Karpas-422 (cell line): ENCODE results near the gene INPP5A. TPM values are rescaled to one million over a fixed set of nuclear protein-coding genes. Genes with fewer than 3 reads are reported as not detected.
"Not testable (repeated sequence)": the region's sequence is repeated elsewhere in the genome, so short reads cannot be mapped to it uniquely, and the experiment has no call there.

ENCODE experiments used
- DNase-seq: peaks from one replicate; pipeline ENCODE4 v3.0.0-alpha.2; 2015
- H2AFZ ChIP-seq: fragments of 200-600 bp; sonication (generic); 2 replicates; pipeline ENCODE4 v1.6.1; 2014; ENCODE audit warnings: antibody characterized with exemption, low read length, mixed read lengths
- H3K27ac ChIP-seq: fragments of 200-600 bp; sonication (generic); 2 replicates; pipeline ENCODE4 v1.5.1; 2014; ENCODE audit warnings: mild to moderate bottlenecking, low read length, moderate library complexity
- H3K27me3 ChIP-seq: fragments of 200-600 bp; sonication (generic); 2 replicates; pipeline ENCODE4 v1.6.1; 2014; ENCODE audit warnings: low read length, mixed read lengths
- H3K36me3 ChIP-seq: fragments of 200-600 bp; sonication (generic); 2 replicates; pipeline ENCODE4 v1.6.1; 2014; ENCODE audit warnings: low read length, mixed read lengths; ENCODE audit not compliant: insufficient read depth
- H3K4me1 ChIP-seq: fragments of 200-600 bp; sonication (generic); 2 replicates; pipeline ENCODE4 v1.6.1; 2014; ENCODE audit warnings: mild to moderate bottlenecking, low read length, mixed read lengths
- H3K4me2 ChIP-seq: fragments of 200-600 bp; sonication (generic); 2 replicates; pipeline ENCODE4 v1.6.1; 2014; ENCODE audit warnings: low read length, low read depth, mild to moderate bottlenecking; ENCODE audit not compliant: poor library complexity, severe bottlenecking
- H3K4me3 ChIP-seq: fragments of 200-600 bp; sonication (generic); 2 replicates; pipeline ENCODE4 v1.5.1; 2014; ENCODE audit warnings: mild to moderate bottlenecking, antibody characterized with exemption, low read length, mixed read lengths
- H3K79me2 ChIP-seq: fragments of 200-600 bp; sonication (generic); 2 replicates; pipeline ENCODE4 v1.6.1; 2014; ENCODE audit warnings: mild to moderate bottlenecking, low read length, mixed read lengths
- H3K9ac ChIP-seq: fragments of 200-600 bp; sonication (generic); 2 replicates; pipeline ENCODE4 v1.6.0; 2014; ENCODE audit warnings: low read length
- H3K9me2 ChIP-seq: fragments of 200-600 bp; sonication (generic), shearing (Covaris generic); replicated peaks from 2 replicates; pipeline ENCODE4 v1.6.0; 2014; ENCODE audit warnings: mild to moderate bottlenecking, low read length, moderate library complexity; ENCODE audit not compliant: insufficient read depth
- H3K9me3 ChIP-seq: fragments of 300-700, 200-600 bp; sonication (generic); 2 replicates; pipeline ENCODE4 v1.6.1; 2014; ENCODE audit warnings: low read length, mixed read lengths
- H4K20me1 ChIP-seq: fragments of 200-600 bp; sonication (generic); 2 replicates; pipeline ENCODE4 v1.6.1; 2014; ENCODE audit warnings: mild to moderate bottlenecking, antibody characterized with exemption, low read length, low read depth; ENCODE audit not compliant: insufficient read depth
- total RNA-seq: library from RNA; depleted of rRNA; stranded (reverse); fragments of >200 nt; shearing (Covaris generic); gene quantifications from 2 replicates; pipeline ENCODE4 v1.2.3, GENCODE V29; 2014; ENCODE audit warnings: low replicate concordance

The INPP5A gene
- total RNA-seq, 1 experiment from 2014 or later: 9.1 TPM

DNA sequence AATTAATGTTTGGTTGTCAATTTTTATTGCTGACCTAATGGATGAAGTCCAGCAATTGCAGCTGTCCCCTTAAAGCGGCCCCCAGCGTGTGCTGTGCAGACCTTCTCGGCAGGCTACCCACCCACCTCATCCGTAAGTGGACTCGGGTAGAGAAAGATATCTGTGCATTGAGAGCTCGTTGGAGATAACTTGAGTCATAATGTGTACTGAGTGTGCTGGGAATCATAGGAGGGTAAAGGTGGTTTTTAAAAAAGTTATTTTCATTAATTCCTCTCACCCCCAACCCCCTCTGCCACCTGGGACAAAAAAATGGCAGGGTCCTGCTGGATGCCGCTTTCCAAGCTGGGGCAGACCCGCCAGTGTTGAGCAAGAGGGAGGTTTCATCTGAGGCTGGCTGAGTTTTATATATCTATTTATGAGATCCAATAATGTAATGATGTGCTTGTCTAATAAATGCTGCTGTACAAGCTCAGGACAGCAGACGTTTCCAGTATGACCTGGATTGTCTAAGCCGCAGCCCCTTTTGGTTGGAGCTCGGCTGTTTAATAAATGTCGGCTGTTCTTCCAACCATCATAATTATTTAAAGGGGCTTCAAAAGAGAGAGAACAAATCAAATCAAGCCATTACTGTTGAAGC lies 129.2 kb downstream of the INPP5A start:
- no peaks in the 10 kb centered on the region for H3K79me2 ChIP-seq
- H3K36me3 ChIP-seq: no peaks in the 10 kb centered on the region
- H3K4me3 ChIP-seq: no peak overlapping the region
- H3K27ac ChIP-seq: no peak overlapping the region
- no peaks in the 10 kb centered on the region for H3K27me3 ChIP-seq
- no peaks in the 10 kb centered on the region; the same call in 1 of the 2 replicates for H3K4me1 ChIP-seq
- DNase-seq: no peak
- H3K9me3 ChIP-seq: no peaks in the 10 kb centered on the region
- no peaks in the 10 kb centered on the region for H3K9me2 ChIP-seq
- H3K9ac ChIP-seq: no peak overlapping the region
- peaks cover 16% of the 10 kb centered on the region; the same call in 1 of the 2 replicates for H4K20me1 ChIP-seq
- H3K4me2 ChIP-seq: no peak overlapping the region
- no peak overlapping the region for H2AFZ ChIP-seq

DNA sequence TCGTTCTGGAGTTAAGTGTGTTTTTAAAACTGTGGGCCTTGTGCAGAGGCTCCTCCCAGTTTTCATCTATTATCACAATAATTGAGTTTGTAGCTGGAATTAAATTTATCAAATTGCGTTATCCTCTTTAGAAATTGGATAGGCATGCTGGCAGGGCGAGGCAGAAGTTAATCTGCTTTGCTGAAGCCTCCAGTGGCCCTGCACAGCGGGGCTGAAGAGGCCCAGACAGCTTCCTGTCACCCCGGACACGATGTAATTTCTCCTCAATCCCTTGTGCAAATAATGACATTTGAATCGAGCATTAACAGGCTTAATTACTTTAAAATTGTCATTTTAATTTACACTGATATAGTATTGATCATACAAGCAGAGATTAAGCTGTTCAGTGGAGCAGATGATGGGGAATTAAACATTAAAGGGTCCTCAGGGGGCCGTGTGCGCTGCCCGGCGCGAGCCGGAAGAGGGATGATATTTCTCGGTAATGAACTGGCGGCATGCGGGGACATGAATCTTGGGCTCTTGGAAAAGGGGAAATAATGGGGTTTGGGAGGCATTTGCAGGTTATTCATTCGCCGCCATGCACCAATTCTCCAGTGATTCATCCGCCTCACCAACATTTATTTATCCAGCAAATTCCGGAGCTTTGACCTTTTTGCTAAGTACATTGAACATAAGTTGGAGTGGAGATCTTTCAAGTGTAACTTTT lies 129.9 kb downstream of the INPP5A start:
- H3K9me3 ChIP-seq: no peaks in the 10 kb centered on the region
- H3K27ac ChIP-seq: no peak overlapping the region
- no peaks in the 10 kb centered on the region; the same call in 1 of the 2 replicates for H3K4me1 ChIP-seq
- no peak for DNase-seq
- H3K9me2 ChIP-seq: no peaks in the 10 kb centered on the region
- no peak overlapping the region for H2AFZ ChIP-seq
- H3K4me3 ChIP-seq: no peak overlapping the region
- no peak overlapping the region for H3K9ac ChIP-seq
- H3K36me3 ChIP-seq: no peaks in the 10 kb centered on the region
- H4K20me1 ChIP-seq: peaks cover 18% of the 10 kb centered on the region; the same call in 1 of the 2 replicates
- no peak overlapping the region for H3K4me2 ChIP-seq
- no peaks in the 10 kb centered on the region for H3K27me3 ChIP-seq
- no peaks in the 10 kb centered on the region for H3K79me2 ChIP-seq

DNA sequence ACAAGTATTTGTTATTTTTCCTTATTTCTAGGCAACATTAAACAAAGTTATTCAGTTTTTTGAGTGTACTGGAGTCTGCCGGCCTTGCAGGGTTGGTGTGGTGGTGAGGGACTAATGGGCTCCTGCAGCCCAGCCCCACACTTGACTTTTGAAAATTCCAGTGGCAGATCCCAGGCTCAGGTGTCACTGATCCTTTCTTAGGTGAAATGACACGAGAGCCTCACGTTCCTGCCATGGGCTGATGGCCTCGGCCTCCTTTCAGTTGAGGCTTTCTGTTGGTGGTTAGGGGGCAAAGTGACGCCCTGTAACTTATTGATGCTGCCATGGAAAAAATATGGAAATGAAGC lies 130.4 kb downstream of the INPP5A start:
- Histone ChIP-seq H3K9ac (no peak overlapping the region), H3K27ac (no peak overlapping the region), H3K4me1 (no peaks in the 10 kb centered on the region; the same call in 1 of the 2 replicates), H2AFZ (no peak overlapping the region), H3K9me2 (no peaks in the 10 kb centered on the region), H3K9me3 (no peaks in the 10 kb centered on the region), H3K79me2 (no peaks in the 10 kb centered on the region), H3K4me2 (no peak overlapping the region), H4K20me1 (peaks cover 18% of the 10 kb centered on the region; the same call in 1 of the 2 replicates), H3K27me3 (no peaks in the 10 kb centered on the region), H3K36me3 (no peaks in the 10 kb centered on the region), H3K4me3 (no peak overlapping the region)
- no peak for DNase-seq

DNA sequence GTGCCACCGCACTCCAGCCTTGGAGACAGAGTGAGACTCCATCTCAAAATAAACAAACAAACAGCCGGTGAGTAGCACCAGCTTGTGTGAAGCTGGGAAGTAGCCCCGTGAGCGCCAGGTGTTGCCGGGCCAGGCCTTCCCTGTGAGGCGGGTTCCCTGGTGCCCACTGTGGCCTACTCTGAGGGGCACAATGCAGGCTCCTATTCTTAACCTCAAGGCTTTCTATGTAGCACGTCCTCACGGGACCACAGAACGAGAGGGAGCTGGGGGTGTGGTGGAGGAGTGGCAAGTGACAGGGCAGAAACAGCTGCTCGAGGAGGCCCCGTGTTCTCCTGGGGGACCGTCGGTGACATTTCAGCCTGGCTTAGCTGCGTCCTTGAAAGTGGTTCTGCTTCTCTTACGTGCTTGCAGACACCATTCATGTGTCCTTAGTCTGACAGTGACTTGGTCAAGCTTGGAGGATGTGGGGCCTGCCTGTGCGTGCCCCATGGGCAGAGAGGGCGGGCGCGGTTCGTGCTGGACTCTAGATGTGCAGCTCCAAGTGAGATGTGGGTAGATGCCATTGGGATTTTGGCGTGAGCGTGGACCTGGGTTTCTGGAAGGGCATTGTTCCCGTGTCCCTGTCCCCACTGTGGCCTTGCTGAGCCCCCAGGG lies 131.7 kb downstream of the INPP5A start:
- no peaks in the 10 kb centered on the region; the same call in 1 of the 2 replicates for H3K4me1 ChIP-seq
- no peaks in the 10 kb centered on the region for H3K9me2 ChIP-seq
- no peak overlapping the region for H3K4me3 ChIP-seq
- peak; percentile 56 for DNase-seq
- H2AFZ ChIP-seq: no peak overlapping the region
- H3K27ac ChIP-seq: no peak overlapping the region
- H3K9ac ChIP-seq: no peak overlapping the region
- H3K27me3 ChIP-seq: no peaks in the 10 kb centered on the region
- no peaks in the 10 kb centered on the region for H3K79me2 ChIP-seq
- no peak overlapping the region for H3K4me2 ChIP-seq
- peaks cover 18% of the 10 kb centered on the region; the same call in 1 of the 2 replicates for H4K20me1 ChIP-seq
- H3K36me3 ChIP-seq: no peaks in the 10 kb centered on the region
- H3K9me3 ChIP-seq: no peaks in the 10 kb centered on the region

DNA sequence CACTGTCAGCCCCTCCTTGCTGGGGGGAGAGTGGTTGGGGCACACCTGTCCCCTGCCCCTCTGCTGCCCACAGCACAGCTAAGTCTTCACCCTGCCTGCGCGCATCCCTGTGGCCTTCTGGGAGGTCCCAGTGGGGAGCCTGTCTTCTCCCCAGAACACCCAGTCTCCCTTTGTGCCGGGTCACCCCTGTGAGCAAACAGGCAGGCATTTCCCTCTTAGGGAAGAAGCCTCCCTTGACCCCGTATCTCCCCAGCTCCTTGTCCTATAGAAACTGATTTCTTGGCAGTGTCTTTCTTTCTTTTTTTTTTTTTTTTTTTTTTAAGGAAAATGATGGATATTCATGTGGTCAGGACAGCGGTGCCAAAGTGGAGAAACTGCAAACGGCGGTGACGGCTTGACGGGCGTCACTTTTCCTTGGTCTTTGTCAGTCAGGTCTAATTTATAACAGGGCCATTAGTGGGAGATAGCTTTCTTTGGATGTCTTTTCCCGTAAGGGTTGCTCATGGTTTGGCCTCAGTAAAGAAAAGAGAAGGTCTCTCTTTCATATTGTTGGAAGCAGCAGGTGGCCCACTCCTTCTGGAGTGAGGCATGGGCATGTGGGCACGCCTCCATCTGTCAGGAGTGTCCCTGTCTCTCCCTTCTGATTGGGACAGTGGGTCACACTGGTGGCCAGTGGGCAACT lies 133.1 kb downstream of the INPP5A start:
- peaks cover 18% of the 10 kb centered on the region; the same call in 1 of the 2 replicates for H4K20me1 ChIP-seq
- H3K36me3 ChIP-seq: no peaks in the 10 kb centered on the region
- no peak overlapping the region for H3K4me2 ChIP-seq
- H2AFZ ChIP-seq: no peak overlapping the region
- no peaks in the 10 kb centered on the region for H3K27me3 ChIP-seq
- no peak overlapping the region for H3K9ac ChIP-seq
- H3K4me3 ChIP-seq: no peak overlapping the region
- H3K9me3 ChIP-seq: no peaks in the 10 kb centered on the region
- no peaks in the 10 kb centered on the region; the same call in 1 of the 2 replicates for H3K4me1 ChIP-seq
- no peaks in the 10 kb centered on the region for H3K79me2 ChIP-seq
- no peaks in the 10 kb centered on the region for H3K9me2 ChIP-seq
- no peak for DNase-seq
- H3K27ac ChIP-seq: no peak overlapping the region

DNA sequence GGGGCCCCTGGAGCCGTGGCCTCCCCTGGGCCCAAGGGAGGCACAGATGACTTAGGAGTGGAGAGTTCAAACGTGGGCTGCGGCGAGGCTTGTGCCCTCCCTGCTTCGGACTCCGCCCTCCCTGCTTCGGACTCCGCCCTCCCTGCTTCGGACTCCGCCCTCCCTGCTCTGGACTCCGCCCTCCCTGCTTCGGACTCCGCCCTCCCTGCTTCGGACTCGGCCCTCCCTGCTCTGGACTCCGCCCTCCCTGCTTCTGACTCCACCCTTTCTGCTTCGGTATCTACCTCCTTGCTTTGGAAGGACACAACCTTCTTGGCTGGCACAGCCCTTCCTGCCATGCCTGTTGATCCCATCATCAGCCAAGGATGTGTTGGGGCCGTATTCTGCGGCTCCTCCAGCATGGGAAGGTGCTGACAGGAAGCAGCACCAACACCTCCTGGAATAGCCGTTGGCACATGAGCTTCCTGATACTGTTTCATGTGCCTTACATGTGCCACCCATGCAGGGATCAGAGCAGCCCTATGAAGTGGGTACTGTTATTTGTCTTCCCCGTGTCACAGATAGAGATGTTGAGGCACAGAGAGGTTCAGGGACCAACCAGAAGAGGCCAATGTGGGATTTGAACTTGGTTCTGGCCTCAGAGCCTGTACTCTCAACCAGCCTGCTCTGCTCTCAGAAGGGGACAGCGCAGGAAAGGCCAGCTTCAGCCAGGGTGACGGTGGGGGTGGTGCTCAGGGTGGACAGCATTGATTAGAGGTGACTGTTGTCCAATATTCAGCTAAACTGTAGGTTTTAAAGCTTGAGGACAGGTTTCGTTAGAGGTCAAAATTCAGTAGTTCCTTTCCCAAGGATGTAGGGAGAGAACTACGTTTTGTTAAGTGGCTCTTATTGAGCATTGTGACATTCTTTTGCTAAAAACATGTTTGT lies 133.9 kb downstream of the INPP5A start:
- H3K79me2 ChIP-seq: no peaks in the 10 kb centered on the region
- H3K4me3 ChIP-seq: no peak overlapping the region
- no peak overlapping the region for H2AFZ ChIP-seq

DNA sequence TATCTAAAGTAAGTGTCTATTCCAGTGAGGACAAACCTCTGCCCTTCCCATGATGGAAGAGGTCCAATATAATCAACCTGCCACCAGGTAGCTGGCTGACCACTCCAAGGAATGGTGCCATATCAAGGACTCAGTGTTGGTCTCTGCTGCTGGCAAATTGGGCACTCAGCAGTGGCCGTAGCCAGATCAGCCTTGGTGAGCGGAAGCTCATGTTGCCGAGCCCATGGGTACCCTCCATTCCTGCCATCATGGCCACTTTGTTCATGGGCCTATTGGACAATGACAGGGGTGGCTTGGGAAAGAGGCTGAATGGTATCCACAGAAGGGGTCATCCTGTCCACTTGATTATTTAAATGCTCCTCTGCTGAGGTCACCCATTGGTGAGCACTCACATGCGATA lies 136.2 kb downstream of the INPP5A start:
- not testable (repeated sequence) for H3K27me3 ChIP-seq, H3K4me2 ChIP-seq, DNase-seq, H3K4me3 ChIP-seq, H3K4me1 ChIP-seq, H3K36me3 ChIP-seq, H3K9me2 ChIP-seq, H3K27ac ChIP-seq, H3K9me3 ChIP-seq, H3K9ac ChIP-seq, H3K79me2 ChIP-seq, H2AFZ ChIP-seq
- peaks cover 12% of the 10 kb centered on the region; the same call in 1 of the 2 replicates for H4K20me1 ChIP-seq

More for the DNA sequence above, 133.9 kb downstream of the INPP5A start:
- Histone ChIP-seq H3K27me3 (no peaks in the 10 kb centered on the region), H3K27ac (no peak overlapping the region), H3K4me2 (no peak overlapping the region), H4K20me1 (peaks cover 18% of the 10 kb centered on the region; the same call in 1 of the 2 replicates), H3K9ac (no peak overlapping the region), H3K9me3 (no peaks in the 10 kb centered on the region), H3K9me2 (no peaks in the 10 kb centered on the region), H3K36me3 (no peaks in the 10 kb centered on the region), H3K4me1 (no peaks in the 10 kb centered on the region; the same call in 1 of the 2 replicates)
- DNase-seq: peak; percentile 48
